OCI-LY3 (cell line): ENCODE results near the gene SAP30L.

ENCODE experiments used
- H2AFZ ChIP-seq: fragments of 200-600, 300-600 bp; shearing (Covaris generic); 2 replicates; pipeline ENCODE4 v1.6.0; 2014; ENCODE audit warnings: antibody characterized with exemption, low read depth, low read length
- H3K27ac ChIP-seq: fragments of 200-600, 300-600 bp; sonication (generic); 2 replicates; pipeline ENCODE4 v1.5.1; 2014; ENCODE audit warnings: mild to moderate bottlenecking, low read length, moderate library complexity, mixed read lengths
- H3K27me3 ChIP-seq: fragments of 200-600, 300-600 bp; sonication (generic); 2 replicates; pipeline ENCODE4 v1.6.1; 2014; ENCODE audit warnings: low read depth, low read length, mixed read lengths
- H3K36me3 ChIP-seq: fragments of 200-600, 300-600 bp; sonication (generic); replicated peaks from 2 replicates; pipeline ENCODE3; 2014; ENCODE audit warnings: low read depth, low read length, mixed read lengths
- H3K4me1 ChIP-seq: fragments of 300-600, 200-600 bp; sonication (generic); 2 replicates; pipeline ENCODE4 v1.6.1; 2014; ENCODE audit warnings: low read length, mixed read lengths
- H3K4me2 ChIP-seq: fragments of 200-600, 300-600 bp; sonication (generic); 2 replicates; pipeline ENCODE4 v1.6.1; 2014; ENCODE audit warnings: low read length, mixed read lengths
- H3K4me3 ChIP-seq: fragments of 300-600, 200-600 bp; sonication (generic); 2 replicates; pipeline ENCODE4 v1.5.1; 2014; ENCODE audit warnings: antibody characterized with exemption, mild to moderate bottlenecking, low read length, moderate library complexity
- H3K79me2 ChIP-seq: fragments of 300-600, 200-600 bp; shearing (Covaris generic); 2 replicates; pipeline ENCODE4 v1.6.1; 2014; ENCODE audit warnings: mild to moderate bottlenecking, low read length, mixed read lengths
- H3K9ac ChIP-seq: fragments of 300-600, 200-600 bp; shearing (Covaris generic); 2 replicates; pipeline ENCODE4 v1.6.0; 2014; ENCODE audit warnings: mild to moderate bottlenecking, low read length, moderate library complexity
- H3K9me3 ChIP-seq: fragments of 200-600, 300-600 bp; shearing (Covaris generic); 2 replicates; pipeline ENCODE4 v1.6.1; 2014; ENCODE audit warnings: low read length, mixed read lengths; ENCODE audit not compliant: insufficient read depth
- H4K20me1 ChIP-seq: fragments of 200-600, 300-600 bp; sonication (generic); 2 replicates; pipeline ENCODE4 v1.6.1; 2016; ENCODE audit warnings: low read length, mixed read lengths; ENCODE audit not compliant: insufficient read depth
- CTCF ChIP-seq: fragments of 200-600, 300-600 bp; sonication (generic); IDR thresholded peaks from 2 replicates; pipeline ENCODE4 v1.5.1; 2014; ENCODE audit warnings: antibody characterized with exemption, low read length, low read depth
- EZH2phosphoT487 ChIP-seq: fragments of 200-600 bp; shearing (Covaris generic); IDR thresholded peaks from 2 replicates; pipeline ENCODE4 v1.6.1; 2018; ENCODE audit warnings: antibody characterized with exemption, mixed run types, low read depth

Gene SAP30L

GRCh38 chr5:154444556-154445421, 1.0 kb upstream of the SAP30L start:
- Histone ChIP-seq H3K4me3 (peak overlapping the region; percentile 97), H3K27ac (peak overlapping the region; percentile 39; the same call in 1 of the 2 replicates), H4K20me1 (peaks cover 16% of the 10 kb centered on the region), H3K9me3 (no peaks in the 10 kb centered on the region), H3K4me1 (peaks cover 10% of the 10 kb centered on the region; the same call in 1 of the 2 replicates), H3K79me2 (peaks cover 36% of the 10 kb centered on the region), H3K4me2 (peak overlapping the region; percentile 95), H3K36me3 (peaks cover 6% of the 10 kb centered on the region), H2AFZ (peak overlapping the region; percentile 79; the same call in 1 of the 2 replicates), H3K9ac (peak overlapping the region; percentile 87), H3K27me3 (no peaks in the 10 kb centered on the region)
- no peak for TF ChIP-seq EZH2phosphoT487
- TF ChIP-seq CTCF, result no peak

GRCh38 chr5:154446195-154447088, 645 bp downstream of the SAP30L start:
- Histone ChIP-seq H3K4me2 (peak overlapping the region; percentile 93), H3K9me3 (no peaks in the 10 kb centered on the region), H3K4me1 (peaks cover 10% of the 10 kb centered on the region; the same call in 1 of the 2 replicates), H3K4me3 (peak overlapping the region; percentile 97), H3K79me2 (peaks cover 36% of the 10 kb centered on the region), H3K9ac (peak overlapping the region; percentile 79), H3K27me3 (no peaks in the 10 kb centered on the region), H3K36me3 (peaks cover 9% of the 10 kb centered on the region), H4K20me1 (peaks cover 16% of the 10 kb centered on the region), H3K27ac (no peak overlapping the region), H2AFZ (no peak overlapping the region)
- TF ChIP-seq EZH2phosphoT487 (no peak), CTCF (no peak)

- peaks cover 16% of the 10 kb centered on the region for H4K20me1 ChIP-seq
- TF ChIP-seq CTCF (no peak), EZH2phosphoT487 (no peak)
- H3K9ac ChIP-seq, result peak overlapping the region; percentile 79
- peak overlapping the region; percentile 93 for H3K4me2 ChIP-seq
- H3K9me3 ChIP-seq, result no peaks in the 10 kb centered on the region
- peaks cover 36% of the 10 kb centered on the region for H3K79me2 ChIP-seq
- H3K36me3 ChIP-seq, result peaks cover 8% of the 10 kb centered on the region
- peak overlapping the region; percentile 97 for H3K4me3 ChIP-seq
- H3K27me3 ChIP-seq, result no peaks in the 10 kb centered on the region
- no peak overlapping the region for H3K27ac ChIP-seq
- no peak overlapping the region for H2AFZ ChIP-seq
- peaks cover 14% of the 10 kb centered on the region; the same call in 1 of the 2 replicates for H3K4me1 ChIP-seq
These were observed 1.4 kb downstream of the SAP30L start for GRCh38 chr5:154447089-154447725.
